ENCODE measurements around the gene SEMA5B. TPM values are rescaled to one million over a fixed set of nuclear protein-coding genes. Genes with fewer than 3 reads are reported as not detected.

SEMA5B gene
- total RNA-seq, 1 experiment from 2014 or later, result not detected

- no peak for DNase-seq (ENCODE audit: low read depth)
Observed at GRCh38 chr3:123025642-123026521, 1.7 kb downstream of the SEMA5B start.

- DNase-seq (ENCODE audit: low read depth), result no peak
Observed at GRCh38 chr3:123024056-123024455, 3.5 kb downstream of the SEMA5B start.

- DNase-seq (ENCODE audit: low read depth), result no peak
Observed at GRCh38 chr3:123021996-123022510, 5.5 kb downstream of the SEMA5B start.

- no peak for DNase-seq (ENCODE audit: low read depth)
Observed at GRCh38 chr3:123021388-123021787, 6.2 kb downstream of the SEMA5B start.

GRCh38 chr3:123020709-123021108 lies 6.9 kb downstream of the SEMA5B start:
- DNase-seq (ENCODE audit: low read depth), result no peak

GRCh38 chr3:123019591-123019990 lies 8.0 kb downstream of the SEMA5B start:
- DNase-seq (ENCODE audit: low read depth), result no peak

- DNase-seq (ENCODE audit: low read depth), result no peak
Observed at GRCh38 chr3:123019161-123019560, 8.4 kb downstream of the SEMA5B start.

- DNase-seq (ENCODE audit: low read depth), result no peak
Observed at GRCh38 chr3:123018683-123019082, 8.9 kb downstream of the SEMA5B start.

GRCh38 chr3:123015596-123015995 lies 12.0 kb downstream of the SEMA5B start:
- no peak for DNase-seq (ENCODE audit: low read depth)

- DNase-seq (ENCODE audit: low read depth), result no peak
Observed at GRCh38 chr3:123013876-123014275, 13.7 kb downstream of the SEMA5B start.

GRCh38 chr3:123012652-123013051 lies 14.9 kb downstream of the SEMA5B start:
- DNase-seq (ENCODE audit: low read depth), result no peak

- DNase-seq (ENCODE audit: low read depth), result no peak
Observed at GRCh38 chr3:123011447-123011846, 16.1 kb downstream of the SEMA5B start.

GRCh38 chr3:123008840-123009239 lies 18.7 kb downstream of the SEMA5B start:
- no peak for DNase-seq (ENCODE audit: low read depth)

- no peak for DNase-seq (ENCODE audit: low read depth)
Observed at GRCh38 chr3:123006609-123007008, 21.0 kb downstream of the SEMA5B start.

- DNase-seq (ENCODE audit: low read depth), result no peak
Observed at GRCh38 chr3:123005291-123005690, 22.3 kb downstream of the SEMA5B start.

- DNase-seq (ENCODE audit: low read depth), result no peak
Observed at GRCh38 chr3:123004201-123004918, 23.2 kb downstream of the SEMA5B start.

- DNase-seq (ENCODE audit: low read depth), result no peak
Observed at GRCh38 chr3:123002749-123003497, 24.6 kb downstream of the SEMA5B start.

GRCh38 chr3:123002100-123002748 lies 25.3 kb downstream of the SEMA5B start:
- no peak for DNase-seq (ENCODE audit: low read depth)

- no peak for DNase-seq (ENCODE audit: low read depth)
Observed at GRCh38 chr3:122998856-122999255, 28.7 kb downstream of the SEMA5B start.

GRCh38 chr3:122998206-122998605 lies 29.4 kb downstream of the SEMA5B start:
- no peak for DNase-seq (ENCODE audit: low read depth)

GRCh38 chr3:122996038-122996580 lies 31.5 kb downstream of the SEMA5B start:
- DNase-seq (ENCODE audit: low read depth), result no peak

Measured in HT1080 (cell line).